WTC11 (cell line): ENCODE data around the gene B3GNT7.

Experiments
- CREM ChIP-seq: sonication (generic); formaldehyde crosslinking; IDR thresholded peaks from 2 replicates; pipeline ENCODE4 v1.8.1; 2022; ENCODE audit warnings: mild to moderate bottlenecking, missing genetic modification reagents, moderate library complexity
- CTCF ChIP-seq: fragments of 200-600 bp; IDR thresholded peaks from 2 replicates; pipeline ENCODE4 v1.8.0; 2022; ENCODE audit warnings: antibody characterized with exemption
- NFE2L1 ChIP-seq: sonication (generic); formaldehyde crosslinking; IDR thresholded peaks from 2 replicates; pipeline ENCODE4 v1.8.1; 2023; ENCODE audit warnings: missing genetic modification reagents
- USF2 ChIP-seq: sonication (generic); formaldehyde crosslinking; IDR thresholded peaks from 2 replicates; pipeline ENCODE4 v1.8.1; 2023; ENCODE audit warnings: mild to moderate bottlenecking, missing genetic modification reagents, moderate library complexity

GRCh38 chr2:231383416-231384108, 11.9 kb upstream of the B3GNT7 start:
- TF ChIP-seq USF2 (no peak), CTCF (no peak), CREM (CRISPR knock-in tag) (no peak), NFE2L1 (no peak)
